IPS-18c (cell line): ENCODE data around the gene RARA.
"Not testable (repeated sequence)": the region's sequence is repeated elsewhere in the genome, so short reads cannot be mapped to it uniquely, and the experiment has no call there.

Experiments
- H3K4me3 ChIP-seq: 2 replicates; pipeline ENCODE4 v1.7.0; 2013; ENCODE audit warnings: low read depth, mild to moderate bottlenecking, low read length, moderate library complexity; ENCODE audit not compliant: insufficient read depth
- H3K9me3 ChIP-seq: one replicate; pipeline ENCODE4 v1.6.1; 2013; ENCODE audit warnings: mild to moderate bottlenecking, low read length, moderate library complexity; ENCODE audit not compliant: control insufficient read depth, insufficient read depth

The RARA gene

DNA sequence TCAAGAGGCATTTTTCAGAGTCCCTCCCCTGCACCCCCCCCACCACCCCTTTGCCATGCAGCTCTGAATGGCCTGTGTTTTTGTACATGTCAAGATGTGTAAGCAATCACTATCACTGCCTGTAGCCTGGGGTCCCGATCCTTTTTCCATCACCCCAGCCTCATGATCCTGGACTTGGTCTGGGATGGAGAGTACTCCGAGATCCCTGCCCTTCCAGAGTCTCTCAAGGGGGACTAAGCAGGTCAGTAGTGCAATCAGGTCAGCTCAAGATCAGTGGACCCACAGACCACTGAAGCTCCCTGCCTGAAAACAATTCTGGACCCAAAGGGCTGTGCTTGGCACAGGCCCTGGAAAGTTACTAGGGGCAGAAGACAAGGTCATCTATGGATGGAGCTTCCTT, 63.1 kb downstream of the RARA start:
- H3K9me3 ChIP-seq: peaks cover 2% of the 10 kb centered on the region
- H3K4me3 ChIP-seq: no peak overlapping the region

DNA sequence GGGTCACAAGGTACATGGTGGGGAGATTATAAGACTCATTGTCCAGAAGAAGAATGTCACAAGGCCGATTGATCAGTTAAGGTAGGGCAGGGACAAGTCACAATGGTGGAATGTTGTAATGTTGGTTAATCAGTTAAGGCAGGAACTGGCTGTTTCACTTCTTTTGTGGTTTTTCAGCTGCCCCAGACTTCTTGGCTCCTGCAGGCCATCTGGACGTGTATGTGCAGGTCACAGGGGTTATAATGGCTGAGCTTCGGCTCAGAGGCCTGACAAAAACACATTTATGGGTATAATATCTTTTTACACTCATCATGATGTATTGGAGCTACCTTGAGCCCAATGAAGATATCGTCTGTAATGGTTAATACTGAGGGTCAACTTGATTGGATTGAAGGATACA, 63.7 kb downstream of the RARA start:
- not testable (repeated sequence) for H3K9me3 ChIP-seq, H3K4me3 ChIP-seq

DNA sequence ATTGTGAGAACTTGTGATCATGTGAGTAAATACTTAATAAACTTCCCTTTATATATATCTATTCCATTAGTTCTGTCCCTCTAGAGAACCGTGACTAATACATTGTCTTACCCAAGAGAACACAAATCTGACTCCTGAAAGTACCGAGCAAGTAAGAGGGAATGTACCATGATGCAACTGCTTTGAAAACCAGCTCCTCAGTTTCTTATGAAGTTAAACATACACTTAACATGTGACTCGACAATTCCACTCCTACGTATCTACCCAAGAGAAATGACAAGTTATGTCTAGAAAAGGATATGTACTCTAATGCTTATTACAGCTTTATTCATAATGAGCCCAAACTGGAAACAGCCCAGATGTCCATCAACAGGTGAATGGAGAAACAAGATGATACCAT, 64.3 kb downstream of the RARA start:
- Histone ChIP-seq H3K4me3 (no peak overlapping the region), H3K9me3 (peaks cover 2% of the 10 kb centered on the region)

DNA sequence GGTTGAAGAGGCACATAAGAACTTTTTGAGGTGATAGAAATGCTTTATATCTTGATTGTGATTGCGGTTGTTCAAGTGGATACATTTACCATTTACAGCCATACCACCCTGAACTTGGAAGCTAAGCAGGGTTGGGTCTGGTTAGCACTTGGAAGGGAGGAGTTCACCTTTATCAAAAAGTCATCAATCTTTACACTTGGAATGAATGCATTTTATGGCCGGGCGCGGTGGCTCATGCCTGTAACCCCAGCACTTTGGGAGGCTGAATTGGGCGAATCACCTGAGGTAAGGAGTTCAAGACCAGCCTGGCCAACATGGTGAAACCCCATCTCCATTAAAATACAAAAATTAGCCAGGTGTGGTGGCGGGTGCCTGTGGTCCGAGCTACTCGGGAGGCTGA, 65.0 kb downstream of the RARA start:
- Histone ChIP-seq H3K4me3 (no peak overlapping the region), H3K9me3 (peaks cover 2% of the 10 kb centered on the region)

DNA sequence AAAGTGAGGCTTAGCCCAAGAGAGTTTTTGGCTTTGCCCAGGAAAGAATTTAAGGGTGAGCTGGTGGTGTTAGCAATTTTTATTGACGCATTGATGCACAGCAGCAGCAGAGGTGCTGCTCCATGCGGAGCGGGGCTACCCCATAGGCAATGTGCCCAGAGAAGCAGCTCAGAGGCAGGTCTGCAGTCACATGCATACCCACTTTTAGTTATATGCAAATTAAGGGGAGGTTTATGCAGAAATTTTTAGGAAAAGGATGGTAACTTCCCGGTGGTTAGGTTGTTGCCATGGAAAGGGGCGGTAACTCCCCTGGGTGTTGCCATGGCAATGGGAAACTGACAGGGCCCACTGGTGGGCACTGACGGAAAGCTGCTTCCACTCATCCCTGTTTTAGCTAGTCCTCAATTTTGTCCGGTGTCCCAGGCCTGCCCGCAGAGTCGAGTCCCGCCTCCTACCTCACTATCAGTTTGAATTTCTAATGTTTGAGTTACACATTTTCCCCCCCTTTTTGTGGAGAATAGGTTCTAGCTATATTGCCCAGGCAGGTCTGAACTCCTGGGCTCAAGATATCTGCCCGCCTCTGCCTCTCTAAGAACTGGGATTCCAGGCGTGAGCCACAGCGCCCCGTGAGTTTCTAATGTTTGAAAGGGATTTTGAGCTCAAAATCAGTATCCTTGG, 66.0 kb downstream of the RARA start:
- peaks cover 2% of the 10 kb centered on the region for H3K9me3 ChIP-seq
- H3K4me3 ChIP-seq: no peak overlapping the region

DNA sequence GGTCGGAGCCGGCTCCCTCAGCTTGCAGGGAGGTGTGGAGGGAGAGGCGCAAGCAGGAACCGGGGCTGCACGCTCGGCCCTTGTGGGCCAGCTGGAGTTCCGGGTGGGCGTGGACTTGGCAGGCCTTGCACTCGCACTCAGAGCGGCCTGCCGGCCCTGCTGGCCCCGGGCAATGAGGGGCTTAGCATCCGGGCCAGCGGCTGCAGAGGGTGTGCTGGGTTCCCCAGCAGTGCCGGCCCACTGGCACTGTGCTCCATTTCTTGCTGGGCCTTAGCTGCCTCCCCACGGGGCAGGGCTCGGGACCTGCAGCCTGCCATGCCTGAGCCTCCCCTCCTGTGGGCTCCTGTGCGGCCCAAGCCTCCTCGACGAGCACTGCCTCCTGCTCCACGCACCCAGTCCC, 66.8 kb downstream of the RARA start:
- H3K9me3 ChIP-seq, H3K4me3 ChIP-seq: not testable (repeated sequence)

DNA sequence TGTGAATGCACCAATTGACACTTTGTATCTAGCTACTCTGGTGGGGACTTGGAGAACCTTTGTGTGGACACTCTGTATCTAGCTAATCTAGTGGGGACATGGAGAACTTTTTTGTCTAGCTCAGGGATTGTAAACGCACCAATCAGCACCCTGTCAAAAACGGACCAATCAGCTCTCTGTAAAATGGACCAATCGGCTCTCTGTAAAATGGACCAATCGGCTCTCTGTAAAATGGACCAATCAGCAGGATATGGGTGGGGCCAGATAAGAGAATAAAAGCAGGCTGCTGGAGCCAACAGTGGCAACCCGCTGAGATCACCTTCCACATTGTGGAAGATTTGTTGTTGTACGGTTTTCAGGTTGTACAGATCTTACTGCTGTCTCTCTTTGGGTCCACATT, 67.6 kb downstream of the RARA start:
- not testable (repeated sequence) for H3K4me3 ChIP-seq, H3K9me3 ChIP-seq

DNA sequence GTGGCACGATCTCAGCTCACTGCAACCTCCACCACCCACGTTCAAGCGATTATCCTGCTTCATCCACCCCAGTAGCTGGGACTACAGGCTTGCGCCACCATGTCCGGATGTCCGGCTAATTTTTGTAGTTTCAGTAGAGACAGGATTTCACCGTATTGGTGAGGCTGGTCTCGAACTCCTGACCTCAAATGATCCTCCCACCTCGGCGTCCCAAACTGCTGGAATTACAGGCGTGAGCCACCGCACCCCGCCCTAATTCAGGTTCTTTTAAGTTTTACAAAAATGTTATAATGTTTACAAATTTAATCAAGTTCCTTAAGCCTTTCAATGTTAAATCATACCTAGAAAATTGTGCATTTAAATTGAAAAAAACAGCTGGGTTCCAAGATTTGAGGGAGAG, 68.9 kb downstream of the RARA start:
- no peaks in the 10 kb centered on the region for H3K9me3 ChIP-seq
- no peak overlapping the region for H3K4me3 ChIP-seq

DNA sequence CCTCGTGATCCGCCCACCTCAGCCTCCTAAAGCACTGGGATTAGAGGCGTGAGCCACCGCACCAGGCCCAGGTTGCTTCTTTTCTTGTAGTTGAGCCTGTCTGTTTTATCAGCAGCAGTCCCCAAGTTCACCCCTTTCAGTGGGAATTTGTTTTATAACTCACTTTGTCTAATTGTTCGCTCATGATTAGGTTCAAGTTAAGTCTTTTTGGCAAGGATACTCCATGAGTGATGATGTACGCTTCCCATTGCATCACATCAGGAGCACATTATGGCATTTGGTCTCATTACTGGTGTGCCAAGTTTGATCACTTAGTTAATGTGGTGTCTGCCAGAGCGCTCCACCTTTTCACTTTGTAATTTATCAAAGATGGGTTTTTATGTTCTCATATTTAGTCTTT, 70.0 kb downstream of the RARA start:
- H3K4me3 ChIP-seq: no peak overlapping the region
- H3K9me3 ChIP-seq: no peaks in the 10 kb centered on the region

DNA sequence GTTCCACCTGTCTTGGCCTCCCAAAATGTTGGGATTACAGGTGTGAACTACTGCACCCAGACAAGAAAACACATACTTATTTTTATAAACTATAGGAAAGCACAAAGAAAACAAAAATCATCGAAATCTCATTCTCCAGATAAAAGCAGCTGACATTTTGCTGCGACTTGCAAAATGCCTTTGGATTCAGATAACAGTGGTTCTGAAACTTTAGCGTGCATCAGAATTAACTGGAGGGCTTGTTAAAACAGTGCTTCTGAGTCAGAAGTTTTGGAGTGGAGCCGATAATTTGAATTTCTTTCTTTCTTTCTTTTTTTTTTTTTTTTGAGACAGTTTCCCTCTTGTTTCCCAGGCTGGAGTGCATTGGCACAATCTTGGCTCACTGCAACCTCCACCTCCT, 73.3 kb downstream of the RARA start:
- Histone ChIP-seq H3K9me3 (no peaks in the 10 kb centered on the region), H3K4me3 (no peak overlapping the region)

DNA sequence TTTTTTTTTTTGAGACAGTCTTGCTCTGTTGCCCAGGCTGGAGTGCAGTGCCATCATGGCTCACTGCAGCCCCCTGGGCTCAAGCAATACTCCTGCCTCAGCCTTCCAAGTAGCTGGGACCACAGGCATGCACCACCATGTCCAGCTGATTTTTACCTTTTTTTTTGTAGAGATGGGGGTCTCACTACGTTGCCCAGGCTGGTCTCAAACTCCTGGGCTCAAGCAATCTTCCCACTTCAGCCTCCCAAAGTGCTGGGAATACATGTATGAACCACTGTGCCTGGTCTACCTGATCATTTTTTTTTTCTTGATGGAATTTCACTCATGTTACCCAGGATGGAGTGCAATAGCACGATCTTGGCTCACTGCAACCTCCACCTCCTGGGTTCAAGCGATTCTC, 77.6 kb downstream of the RARA start:
- H3K4me3 ChIP-seq, H3K9me3 ChIP-seq: not testable (repeated sequence)

DNA sequence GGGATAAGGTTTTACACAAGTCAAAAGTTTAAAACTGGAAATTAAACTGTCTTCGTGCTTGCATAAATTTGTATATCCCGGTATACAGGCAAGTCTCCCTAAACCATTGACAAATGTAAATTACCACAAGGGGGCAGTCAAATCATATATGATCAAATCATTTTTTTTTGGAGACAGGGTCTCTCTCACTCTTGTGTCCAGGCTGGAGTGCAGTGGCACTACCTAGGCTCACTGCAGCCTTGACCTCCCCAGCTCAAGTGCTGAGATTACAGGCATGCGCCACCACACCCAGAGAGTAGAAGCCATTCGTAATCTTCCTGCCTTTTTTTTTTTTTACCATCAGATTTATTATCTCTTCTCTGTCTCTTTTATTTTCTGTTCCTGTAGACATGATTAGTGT, 90.2 kb downstream of the RARA start:
- Histone ChIP-seq H3K4me3 (no peak overlapping the region), H3K9me3 (no peaks in the 10 kb centered on the region)

DNA sequence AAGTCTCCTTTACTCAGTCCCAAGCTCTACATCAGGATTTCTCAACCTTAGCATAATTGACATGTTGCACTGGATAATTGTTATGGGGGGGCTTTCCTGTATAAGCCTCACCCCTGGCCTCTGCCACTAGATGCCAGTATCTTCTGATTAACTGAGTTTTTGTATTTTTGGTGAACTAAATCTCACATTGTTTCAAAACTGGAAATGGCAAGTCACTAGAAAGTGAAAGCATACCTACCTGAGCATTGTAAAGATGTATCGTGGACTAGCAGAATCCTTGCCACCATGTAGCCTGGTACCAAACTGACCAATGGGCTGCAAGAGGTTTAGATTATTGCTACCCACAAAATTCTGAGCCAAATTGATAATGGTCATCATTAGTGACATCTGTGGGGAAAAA, 93.7 kb downstream of the RARA start:
- no peaks in the 10 kb centered on the region for H3K9me3 ChIP-seq
- no peak overlapping the region for H3K4me3 ChIP-seq

DNA sequence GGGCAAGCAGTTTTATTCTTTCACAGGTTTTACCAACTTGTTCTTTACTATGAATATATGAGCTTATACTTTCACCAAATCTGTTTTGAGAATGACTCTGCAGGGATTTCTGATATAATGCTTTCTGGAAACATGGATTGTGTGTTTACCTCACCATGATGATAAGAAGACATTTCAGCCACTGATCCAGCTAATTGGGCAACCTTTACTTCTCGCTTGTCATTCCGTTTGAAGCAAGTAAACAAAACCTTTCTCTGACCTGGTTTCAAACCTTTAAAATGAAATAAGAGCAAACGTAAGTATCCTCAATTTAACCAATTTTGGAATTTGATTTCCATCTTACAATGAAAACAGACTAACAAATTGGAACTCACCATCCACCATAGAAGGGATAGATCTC, 95.0 kb downstream of the RARA start:
- no peak overlapping the region for H3K4me3 ChIP-seq
- H3K9me3 ChIP-seq: no peaks in the 10 kb centered on the region
